ENCODE results near the gene SRPX2.

DNA sequence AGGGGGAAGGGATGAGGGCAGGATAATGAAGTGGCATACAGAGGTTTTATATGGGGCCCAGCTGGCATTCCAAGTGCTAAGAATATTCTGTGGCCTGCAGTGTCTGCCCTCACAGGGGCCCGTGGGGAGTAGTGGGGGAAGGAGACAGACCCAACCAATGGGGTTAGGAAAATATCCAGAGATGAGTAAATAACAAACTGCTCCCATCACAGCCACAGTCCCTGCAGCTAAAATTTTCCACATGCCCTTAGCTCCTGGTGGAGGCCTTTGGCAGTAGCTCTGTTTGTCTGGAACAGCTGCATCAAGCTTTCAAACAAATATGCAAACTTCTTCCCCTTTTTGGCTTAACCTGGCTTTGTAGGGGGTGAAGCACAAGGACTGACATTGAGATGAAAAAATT is 3.1 kb downstream of the SRPX2 start:
- TF ChIP-seq, protein P1, sequence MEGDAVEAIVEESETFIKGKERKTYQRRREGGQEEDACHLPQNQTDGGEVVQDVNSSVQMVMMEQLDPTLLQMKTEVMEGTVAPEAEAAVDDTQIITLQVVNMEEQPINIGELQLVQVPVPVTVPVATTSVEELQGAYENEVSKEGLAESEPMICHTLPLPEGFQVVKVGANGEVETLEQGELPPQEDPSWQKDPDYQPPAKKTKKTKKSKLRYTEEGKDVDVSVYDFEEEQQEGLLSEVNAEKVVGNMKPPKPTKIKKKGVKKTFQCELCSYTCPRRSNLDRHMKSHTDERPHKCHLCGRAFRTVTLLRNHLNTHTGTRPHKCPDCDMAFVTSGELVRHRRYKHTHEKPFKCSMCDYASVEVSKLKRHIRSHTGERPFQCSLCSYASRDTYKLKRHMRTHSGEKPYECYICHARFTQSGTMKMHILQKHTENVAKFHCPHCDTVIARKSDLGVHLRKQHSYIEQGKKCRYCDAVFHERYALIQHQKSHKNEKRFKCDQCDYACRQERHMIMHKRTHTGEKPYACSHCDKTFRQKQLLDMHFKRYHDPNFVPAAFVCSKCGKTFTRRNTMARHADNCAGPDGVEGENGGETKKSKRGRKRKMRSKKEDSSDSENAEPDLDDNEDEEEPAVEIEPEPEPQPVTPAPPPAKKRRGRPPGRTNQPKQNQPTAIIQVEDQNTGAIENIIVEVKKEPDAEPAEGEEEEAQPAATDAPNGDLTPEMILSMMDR (optimal IDR thresholded peaks at IDR 0.05 in 1 of 3, IDR thresholded peaks at IDR 0.05 in 1 of 3, conservative IDR thresholded peaks at IDR 0.05 in 1 of 3; ENCODE audit: extremely low read depth in 1 of 3, insufficient read depth in 2 of 3, low read length in 3 of 3), result no peak
- TF ChIP-seq EZH2 (IDR thresholded peaks at IDR 0.05; ENCODE audit: low read length), result no peak
